T-cell (primary cell): ENCODE results near the gene IFNA13. TPM values are rescaled to one million over a fixed set of nuclear protein-coding genes. Genes with fewer than 3 reads are reported as not detected.

Experiments
- ATAC-seq, 4 experiments: fragments of 200-7000 bp in 3 of 4; fragments of 150-1000 bp in 1 of 4; cut with Tn5 transposase; replicated peaks in 1 of 4; 1 replicate in 3 of 4; 2 replicates in 1 of 4; pipeline ENCODE4 v1.10.0; 2021; ENCODE audit warnings: moderate library complexity in 3 of 4, mild to moderate bottlenecking in 2 of 4, moderate number of reproducible peaks in 1 of 4
- CTCF ChIA-PET, 2 donors: fragments of 300-600 bp; sonication (Branson Sonifier 250); formaldehyde crosslinking; loops; one replicate each; lab custom pipeline; 2022; ENCODE audit warnings: antibody characterized with exemption in 2 of 2; lab: Charles Lee
- POLR2A ChIA-PET, 2 donors: fragments of 300-600 bp; sonication (Branson Sonifier 250); formaldehyde crosslinking; loops; one replicate each; lab custom pipeline; 2022; ENCODE audit warnings: antibody characterized with exemption in 2 of 2; lab: Charles Lee
- DNase-seq, 35 experiments: peaks; one replicate each; pipeline versions ENCODE4 v3.0.0 to v3.0.0-alpha.2; 2013 to 2023
- H3K27ac ChIP-seq: one replicate; pipeline ENCODE4 v1.5.1; 2013; ENCODE audit warnings: low read length
- H3K27me3 ChIP-seq, 2 experiments: replicated peaks in 1 of 2; 1 replicate in 1 of 2; 2 replicates in 1 of 2; pipeline versions ENCODE4 v1.6.1 to v1.7.0; 2013; ENCODE audit warnings: low read length in 1 of 2, mixed read lengths in 1 of 2; ENCODE audit not compliant: control insufficient read depth in 2 of 2, insufficient read depth in 2 of 2; ENCODE audit errors: extremely low read depth in 1 of 2
- H3K36me3 ChIP-seq, 2 donors: 1 replicate in 1 of 2; 2 replicates in 1 of 2; pipeline versions ENCODE4 v1.6.1 to v1.7.0; 2013; ENCODE audit warnings: low read length in 1 of 2; ENCODE audit not compliant: control insufficient read depth in 2 of 2, insufficient read depth in 1 of 2; ENCODE audit errors: extremely low read depth in 1 of 2
- H3K4me1 ChIP-seq, 2 experiments: 1 replicate in 1 of 2; 2 replicates in 1 of 2; pipeline versions ENCODE4 v1.6.1 to v1.7.0; 2013; ENCODE audit warnings: low read length in 2 of 2, mixed read lengths in 1 of 2; ENCODE audit not compliant: insufficient read depth in 2 of 2, control insufficient read depth in 1 of 2; ENCODE audit errors: extremely low read depth in 1 of 2
- H3K4me3 ChIP-seq, 2 donors: 1 replicate in 1 of 2; 2 replicates in 1 of 2; pipeline versions ENCODE4 v1.5.1 to v1.7.0; 2013; ENCODE audit warnings: mild to moderate bottlenecking in 2 of 2, low read length in 1 of 2, moderate library complexity in 1 of 2; ENCODE audit not compliant: control insufficient read depth in 1 of 2; ENCODE audit errors: extremely low read depth in 1 of 2
- H3K9me3 ChIP-seq: 2 replicates; pipeline ENCODE4 v1.7.0; 2013
- H3K27ac Mint-ChIP-seq, 2 donors: one replicate each; pipeline ENCODE4 v1.8.0; 2020 to 2021; ENCODE audit warnings: mild to moderate bottlenecking in 2 of 2, mixed read lengths in 2 of 2
- H3K27me3 Mint-ChIP-seq, 2 donors: one replicate each; pipeline ENCODE4 v1.8.0; 2021 to 2022; ENCODE audit warnings: mixed read lengths in 2 of 2
- H3K36me3 Mint-ChIP-seq: one replicate; pipeline ENCODE4 v1.8.0; 2021; ENCODE audit warnings: mixed read lengths
- H3K4me1 Mint-ChIP-seq, 3 donors: one replicate each; pipeline ENCODE4 v1.8.0; 2020 to 2022; ENCODE audit warnings: mixed read lengths in 3 of 3, mild to moderate bottlenecking in 1 of 3
- H3K4me3 Mint-ChIP-seq, 3 donors: one replicate each; pipeline ENCODE4 v1.8.0; 2020 to 2022; ENCODE audit warnings: mild to moderate bottlenecking in 3 of 3, mixed read lengths in 3 of 3, moderate library complexity in 3 of 3
- H3K9me3 Mint-ChIP-seq, 3 donors: one replicate each; pipeline ENCODE4 v1.8.0; 2020 to 2022; ENCODE audit warnings: mixed read lengths in 3 of 3
- WGBS: methylation state at CpG from one replicate; pipeline ENCODE4 v1.1.5; 2013; ENCODE audit warnings: missing lambda C conversion rate; ENCODE audit not compliant: insufficient coverage; 5-methylcytosine and 5-hydroxymethylcytosine counted together
- total RNA-seq, 35 experiments: library from RNA in 6 of 35; stranded (reverse) in 6 of 35; fragments of 120-200 nt in 1 of 35; gene quantifications; one replicate each; pipeline versions ENCODE4 v1.2.1 to v1.2.4 and lab custom pipeline; 2013 to 2026

Gene IFNA13
- total RNA-seq, 5 donors from 2014 or later (not counting 1 experiment from before 2014, with no cell fraction given), result not detected

DNA sequence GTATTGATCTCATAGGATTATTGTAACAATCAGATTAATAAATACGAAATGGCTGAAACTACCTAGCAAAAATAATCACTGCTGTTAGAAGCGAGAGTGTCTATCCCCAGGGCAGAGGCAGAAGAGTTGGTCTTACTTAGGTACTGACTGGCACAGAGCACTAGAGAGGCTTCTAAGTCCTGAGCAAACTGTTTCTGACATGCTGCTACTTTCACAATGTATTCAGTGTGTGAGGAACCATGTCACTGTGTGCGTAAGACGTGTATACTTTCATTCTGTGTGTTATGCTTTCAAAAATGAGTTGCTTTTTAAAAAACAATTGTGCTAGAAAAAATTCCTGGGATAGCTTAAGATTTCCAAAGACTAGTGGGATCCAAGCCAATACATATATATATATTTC lies 27.1 kb downstream of the IFNA13 start:
- no peak for DNase-seq
- H3K4me1 ChIP-seq, result no peaks in the 10 kb centered on the region
- no peak overlapping the region for H3K4me3 Mint-ChIP-seq
- no peaks in the 10 kb centered on the region for H3K36me3 Mint-ChIP-seq
- WGBS, result no CpG with 5 or more reads among the region's 4 CpGs
- no peaks in the 10 kb centered on the region for H3K9me3 Mint-ChIP-seq
- no peak overlapping the region for H3K4me3 ChIP-seq
- H3K27ac ChIP-seq, result no peak overlapping the region
- POLR2A ChIA-PET, result interaction anchor here in 1 of 2 donors (0.6 kb wide), 1 partner anchor 74 kb away, joined by 3 read pairs; no protein-coding TSS in a partner anchor
- CTCF ChIA-PET, result interaction anchor here (0.5 to 1.6 kb wide), 4 partner anchors 9 to 55 kb away, joined by 3 to 8 read pairs (median 3); no protein-coding TSS in a partner anchor
- H3K9me3 ChIP-seq, result no peaks in the 10 kb centered on the region
- peaks cover 10% of the 10 kb centered on the region in 3 donors for H3K4me1 Mint-ChIP-seq
- no peaks in the 10 kb centered on the region for H3K27me3 ChIP-seq
- peaks cover 24 to 41% of the 10 kb centered on the region in 2 donors for H3K27me3 Mint-ChIP-seq
- no peak for ATAC-seq
- H3K27ac Mint-ChIP-seq, result no peak overlapping the region
- H3K36me3 ChIP-seq, result no peaks in the 10 kb centered on the region

DNA sequence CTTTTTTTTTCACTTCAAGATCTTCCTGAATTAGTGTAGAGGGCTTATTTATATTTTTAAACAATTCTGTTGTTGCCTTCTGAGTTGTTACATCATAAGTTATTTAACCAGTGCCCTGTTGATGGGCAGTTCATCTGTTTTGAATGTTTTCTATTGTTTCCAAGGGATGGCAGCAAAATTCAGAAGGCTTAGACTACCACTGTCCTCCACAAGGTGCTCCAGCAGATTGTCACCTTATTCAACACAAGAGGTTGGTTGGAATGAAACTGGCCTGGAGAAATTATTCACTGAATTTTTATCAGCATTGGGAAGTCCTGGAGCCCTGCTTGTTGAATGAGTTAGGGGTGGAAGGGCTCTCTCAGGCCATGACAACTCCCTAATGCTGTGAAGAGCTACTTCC lies 31.4 kb downstream of the IFNA13 start:
- Histone ChIP-seq H3K36me3 (peaks cover 0 to 15% of the 10 kb centered on the region in 2 donors), H3K4me1 (peaks cover 12 to 23% of the 10 kb centered on the region in 2 experiments), H3K4me3 (no peak overlapping the region), H3K9me3 (no peaks in the 10 kb centered on the region), H3K27ac (no peak overlapping the region), H3K27me3 (no peaks in the 10 kb centered on the region)
- peaks cover 16% of the 10 kb centered on the region for H3K36me3 Mint-ChIP-seq
- ChIA-PET CTCF (interaction anchor here (0.6 to 1.1 kb wide), 2 partner anchors 10 to 112 kb away, joined by 4 to 5 read pairs; no protein-coding TSS in a partner anchor), POLR2A (interaction anchor here in 1 of 2 donors (0.6 kb wide), 1 partner anchor 465 kb away, joined by 3 read pairs; no protein-coding TSS in a partner anchor)
- no peaks in the 10 kb centered on the region for H3K9me3 Mint-ChIP-seq
- peaks cover 42 to 45% (median 44%) of the 10 kb centered on the region in 3 donors for H3K4me1 Mint-ChIP-seq
- peaks cover 6 to 9% of the 10 kb centered on the region in 2 donors for H3K27me3 Mint-ChIP-seq
- ATAC-seq (no peak), DNase-seq (no peak)
- peak overlapping the region; percentile 88 to 93 (median 89) for H3K4me3 Mint-ChIP-seq
- peak overlapping the region; percentile 79 to 94 for H3K27ac Mint-ChIP-seq

DNA sequence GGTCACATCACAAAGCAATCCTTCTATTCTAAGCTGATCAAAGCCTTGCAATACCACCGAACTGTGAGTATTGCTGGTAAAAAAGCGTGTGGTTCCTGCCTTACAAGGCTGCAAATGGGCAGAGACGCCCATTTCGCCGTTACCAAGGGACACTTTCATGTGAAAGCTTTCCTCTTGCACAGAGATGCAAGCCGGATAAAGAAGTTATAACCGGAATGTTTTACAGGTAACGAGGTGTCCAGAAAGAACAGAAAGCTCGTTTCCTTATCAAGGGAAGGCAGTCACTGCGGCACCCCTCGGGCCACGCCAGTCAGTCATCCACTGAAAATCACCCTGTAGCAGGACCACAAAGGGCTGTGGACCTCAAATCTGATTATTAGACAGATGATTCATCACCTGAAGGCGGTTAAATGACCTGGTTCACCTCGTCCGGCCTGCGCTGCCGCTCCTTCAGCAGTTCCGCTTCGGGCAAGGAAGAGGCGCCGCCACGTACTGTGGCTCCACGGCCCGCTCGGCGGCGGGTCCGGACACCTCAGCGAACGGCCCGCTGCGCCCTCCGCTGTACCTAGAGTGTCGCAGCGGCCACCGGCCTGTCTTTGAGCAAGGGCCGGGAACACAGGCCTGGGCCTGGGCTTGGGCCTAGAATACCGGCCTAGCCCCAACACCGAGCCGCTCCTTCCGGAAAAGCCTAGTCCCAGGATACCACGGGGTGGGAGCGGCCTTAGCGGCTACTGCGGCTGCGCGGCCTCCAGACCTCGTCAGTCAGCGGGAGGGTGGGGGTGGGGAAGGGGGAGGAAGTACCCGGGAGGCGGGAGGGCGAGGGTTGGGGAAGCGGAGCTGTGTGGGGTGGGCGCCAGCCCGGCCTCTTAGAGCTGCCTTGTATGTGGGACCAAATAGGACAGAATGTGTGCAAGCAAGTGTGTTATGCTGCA lies 32.9 kb downstream of the IFNA13 start, which contains the start of gene KLHL9:
Gene KLHL9 (minus strand): TSS at position 704 of the 932 bp plus-strand sequence. CDS start 545 bp downstream, at position 159.
- H3K27me3 ChIP-seq, result no peaks in the 10 kb centered on the region
- DNase-seq (peak; percentile 69 to 92 (median 79)), ATAC-seq (peak; percentile 86 to 91 (median 88))
- H3K4me1 ChIP-seq, result peaks cover 16 to 26% of the 10 kb centered on the region in 2 experiments
- peaks cover 57 to 60% (median 57%) of the 10 kb centered on the region in 3 donors for H3K4me1 Mint-ChIP-seq
- ChIA-PET POLR2A (interaction anchor here (0.6 to 1.3 kb wide), 7 partner anchors 8 to 460 kb away, joined by 3 to 10 read pairs (median 3); no protein-coding TSS in a partner anchor), CTCF (interaction anchor here (0.7 to 2.1 kb wide), 15 partner anchors 8 to 137 kb away, joined by 3 to 38 read pairs (median 4); no protein-coding TSS in a partner anchor)
- 0% methylated on average over 48 of the region's 55 CpGs for WGBS
- H3K27me3 Mint-ChIP-seq, result peaks cover 0 to 2% of the 10 kb centered on the region in 2 donors
- H3K36me3 Mint-ChIP-seq, result peaks cover 16% of the 10 kb centered on the region
- no peaks in the 10 kb centered on the region for H3K9me3 Mint-ChIP-seq
- H3K4me3 Mint-ChIP-seq, result peak within 1 kb of the TSS; percentile 88 to 93 (median 89)
- peak within 1 kb of the TSS; percentile 98 for H3K27ac ChIP-seq
- peak within 1 kb of the TSS; percentile 94 for H3K27ac Mint-ChIP-seq
- no peaks in the 10 kb centered on the region for H3K9me3 ChIP-seq
- peaks cover 0 to 25% of the 10 kb centered on the region in 2 donors for H3K36me3 ChIP-seq
- peak within 1 kb of the TSS; percentile 91 to 99 for H3K4me3 ChIP-seq

GRCh38 chr9:21333226-21333625 lies 34.6 kb downstream of the IFNA13 start:
- H3K27ac ChIP-seq, result no peak overlapping the region
- H3K4me1 ChIP-seq, result peaks cover 21 to 26% of the 10 kb centered on the region in 2 experiments
- H3K4me1 Mint-ChIP-seq, result peaks cover 70 to 72% (median 71%) of the 10 kb centered on the region in 3 donors
- ChIA-PET POLR2A (interaction anchor here in 1 of 2 donors (0.6 kb wide), 1 partner anchor 20 kb away, joined by 8 read pairs; no protein-coding TSS in a partner anchor), CTCF (interaction anchor here (0.6 to 1.8 kb wide), 9 partner anchors 9 to 1868 kb away, joined by 3 to 5 read pairs (median 3); no protein-coding TSS in a partner anchor)
- H3K4me3 Mint-ChIP-seq, result peak overlapping the region; percentile 88 to 93 (median 89)
- no peak overlapping the region for H3K4me3 ChIP-seq
- no peaks in the 10 kb centered on the region for H3K9me3 ChIP-seq
- H3K36me3 ChIP-seq, result peaks cover 0 to 26% of the 10 kb centered on the region in 2 donors
- no peaks in the 10 kb centered on the region for H3K9me3 Mint-ChIP-seq
- no CpG with 5 or more reads among the region's 2 CpGs for WGBS
- peaks cover 16% of the 10 kb centered on the region for H3K36me3 Mint-ChIP-seq
- no peaks in the 10 kb centered on the region for H3K27me3 Mint-ChIP-seq
- peak overlapping the region in 1 of 2 donors; percentile 22 for H3K27ac Mint-ChIP-seq
- no peaks in the 10 kb centered on the region for H3K27me3 ChIP-seq
- ATAC-seq, result no peak
- no peak for DNase-seq

- H3K4me3 Mint-ChIP-seq, result peak overlapping the region; percentile 28 to 89 (median 50)
- H3K36me3 Mint-ChIP-seq, result peaks cover 16% of the 10 kb centered on the region
- H3K4me1 Mint-ChIP-seq, result peaks cover 84 to 85% (median 84%) of the 10 kb centered on the region in 3 donors
- ChIA-PET POLR2A (interaction anchor here in 1 of 2 donors (0.7 kb wide), 1 partner anchor 377 kb away, joined by 3 read pairs; no protein-coding TSS in a partner anchor), CTCF (interaction anchor here (0.6 to 1.7 kb wide), 4 partner anchors 9 to 143 kb away, joined by 3 read pairs; no protein-coding TSS in a partner anchor)
- no peaks in the 10 kb centered on the region for H3K27me3 ChIP-seq
- ATAC-seq (no peak), DNase-seq (no peak)
- no peak overlapping the region for H3K27ac ChIP-seq
- no peaks in the 10 kb centered on the region for H3K9me3 Mint-ChIP-seq
- peaks cover 0 to 26% of the 10 kb centered on the region in 2 donors for H3K36me3 ChIP-seq
- H3K27ac Mint-ChIP-seq, result peak overlapping the region; percentile 46 to 55
- no CpG with 5 or more reads among the region's 5 CpGs for WGBS
- no peaks in the 10 kb centered on the region for H3K27me3 Mint-ChIP-seq
- no peak overlapping the region for H3K4me3 ChIP-seq
- peaks cover 26 to 27% of the 10 kb centered on the region in 2 experiments for H3K4me1 ChIP-seq
- H3K9me3 ChIP-seq, result no peaks in the 10 kb centered on the region
Observed at GRCh38 chr9:21331676-21332402, 36.0 kb downstream of the IFNA13 start.
